HCT116 (cell line): ENCODE data around the gene PARP8. TPM values are rescaled to one million over a fixed set of nuclear protein-coding genes. Genes with fewer than 3 reads are reported as not detected.

Experiments
- ATAC-seq: fragments of 200-7000 bp; cut with Tn5 transposase; 2 replicates; pipeline ENCODE4 v1.9.1; 2020; ENCODE audit warnings: mild to moderate bottlenecking, moderate library complexity
- BruUV-seq: library from RNA; stranded (reverse); fragments of 400-500 nt; replicated peaks from 2 replicates; lab custom pipeline; 2021; lab: Mats Ljungman, UMichigan
- CTCF ChIA-PET: fragments of 300-600 bp; sonication (Branson Sonifier 250); formaldehyde crosslinking; loops from one replicate; lab custom pipeline; 2021; ENCODE audit warnings: antibody characterized with exemption; lab: Charles Lee
- POLR2A ChIA-PET: fragments of 300-600, 350-600 bp; sonication (Branson Sonifier 250); formaldehyde crosslinking; loops from one replicate; lab custom pipeline; 2021; ENCODE audit warnings: antibody characterized with exemption; lab: Charles Lee
- RAD21 ChIA-PET, 2 experiments: fragments of 300-600 bp; sonication (Branson Sonifier 250); formaldehyde crosslinking; loops; one replicate each; lab custom pipeline; 2023; ENCODE audit warnings: low total read pairs in 2 of 2; ENCODE audit not compliant: uncharacterized antibody in 2 of 2, unreplicated experiment in 2 of 2, low non-redundant PET in 1 of 2; lab: Charles Lee
- DNase-seq: peaks from one replicate; pipeline ENCODE4 v3.0.0-alpha.2; 2010; ENCODE audit warnings: low read depth, low spot score
- H2AFZ ChIP-seq: fragments of 200-600 bp; shearing (Covaris generic), sonication (generic); 2 replicates; pipeline ENCODE4 v1.6.1; 2017; ENCODE audit warnings: low read depth, mixed run types, mixed read lengths, antibody characterized with exemption, low read length; ENCODE audit not compliant: poor library complexity, severe bottlenecking
- H3K27ac ChIP-seq: 2 replicates; pipeline ENCODE4 v1.5.1; 2012; ENCODE audit warnings: low read depth, low read length
- H3K27me3 ChIP-seq: fragments of 200-600 bp; sonication (generic); 2 replicates; pipeline ENCODE4 v1.6.1; 2016; ENCODE audit warnings: mixed run types, low read length, mixed read lengths; ENCODE audit not compliant: insufficient read depth
- H3K36me3 ChIP-seq, 2 experiments: fragments of 200-500 bp in 1 of 2; fragments of 200-600 bp in 1 of 2; sonication (Bioruptor generic) in 1 of 2; sonication (generic) in 1 of 2; 2 replicates each; pipeline versions ENCODE4 v1.5.1 to v1.6.1; 2014 to 2016; ENCODE audit warnings: low read length in 2 of 2, inconsistent platforms in 1 of 2, mixed read lengths in 1 of 2, mixed run types in 1 of 2; ENCODE audit not compliant: insufficient read depth in 2 of 2, control insufficient read depth in 1 of 2
- H3K4me1 ChIP-seq, 2 experiments: fragments of 200-600 bp in 1 of 2; sonication (generic) in 1 of 2; 2 replicates each; pipeline versions ENCODE4 v1.5.1 to v1.6.1; 2012 to 2017; ENCODE audit warnings: low read length in 2 of 2, inconsistent platforms in 1 of 2, mild to moderate bottlenecking in 1 of 2, mixed read lengths in 1 of 2, mixed run types in 1 of 2, moderate library complexity in 1 of 2; ENCODE audit not compliant: insufficient read depth in 2 of 2, control insufficient read depth in 1 of 2
- H3K4me2 ChIP-seq: fragments of 200-600 bp; sonication (generic); 2 replicates; pipeline ENCODE4 v1.6.1; 2017; ENCODE audit warnings: mixed run types, low read length, mixed read lengths
- H3K4me3 ChIP-seq, 2 experiments: fragments of 200-600 bp in 1 of 2; sonication (generic) in 1 of 2; replicated peaks in 1 of 2; 2 replicates each; pipeline ENCODE4 v1.5.1; 2011 to 2016; ENCODE audit warnings: low read length in 2 of 2, control low read depth in 1 of 2, low read depth in 1 of 2, mild to moderate bottlenecking in 1 of 2, mixed read lengths in 1 of 2, mixed run types in 1 of 2
- H3K79me2 ChIP-seq: fragments of 200-600 bp; sonication (generic); 2 replicates; pipeline ENCODE4 v1.6.1; 2017; ENCODE audit warnings: mild to moderate bottlenecking, mixed run types, low read length, moderate library complexity, mixed read lengths; ENCODE audit not compliant: insufficient read depth
- H3K9ac ChIP-seq: fragments of 200-600 bp; sonication (generic); 2 replicates; pipeline ENCODE4 v1.6.1; 2016; ENCODE audit warnings: low read length, mixed read lengths
- H3K9me2 ChIP-seq: fragments of 200-600 bp; sonication (generic), shearing (Covaris generic); 2 replicates; pipeline ENCODE4 v1.6.1; 2017; ENCODE audit warnings: mixed run types, mild to moderate bottlenecking, moderate library complexity; ENCODE audit not compliant: insufficient read depth
- H3K9me3 ChIP-seq, 2 experiments: fragments of 200-500 bp in 1 of 2; fragments of 200-600 bp in 1 of 2; sonication (Bioruptor generic) in 1 of 2; sonication (generic) in 1 of 2; 2 replicates each; pipeline ENCODE4 v1.6.1; 2014 to 2017; ENCODE audit warnings: low read length in 2 of 2, mixed read lengths in 2 of 2, inconsistent platforms in 1 of 2, low read depth in 1 of 2, mild to moderate bottlenecking in 1 of 2, mixed run types in 1 of 2, moderate library complexity in 1 of 2; ENCODE audit not compliant: control insufficient read depth in 1 of 2, insufficient read depth in 1 of 2
- H4K20me1 ChIP-seq: fragments of 200-600 bp; sonication (generic), shearing (Covaris generic); 2 replicates; pipeline ENCODE4 v1.6.1; 2017; ENCODE audit warnings: mixed run types, mild to moderate bottlenecking, moderate library complexity; ENCODE audit not compliant: insufficient read depth
- CBX3 ChIP-seq: IDR thresholded peaks from 2 replicates; pipeline ENCODE4 v1.6.1; 2012; ENCODE audit warnings: low read depth
- ELF1 ChIP-seq: IDR thresholded peaks from 2 replicates; pipeline ENCODE4 v1.6.1; 2012; ENCODE audit warnings: low read depth, borderline replicate concordance
- FOSL1 ChIP-seq: IDR thresholded peaks from 2 replicates; pipeline ENCODE4 v1.6.1; 2012; ENCODE audit warnings: low read depth
- POLR2A ChIP-seq: IDR thresholded peaks from 2 replicates; pipeline ENCODE4 v1.7.0; 2011; ENCODE audit warnings: borderline replicate concordance; ENCODE audit not compliant: insufficient read depth, insufficient read length; ENCODE audit errors: extremely low read depth
- POLR2AphosphoS5 ChIP-seq: IDR thresholded peaks from 2 replicates; pipeline ENCODE4 v1.6.1; 2011; ENCODE audit warnings: mild to moderate bottlenecking, low read depth, low read length, moderate library complexity
- SIN3A ChIP-seq: IDR thresholded peaks from 2 replicates; pipeline ENCODE4 v1.6.1; 2012; ENCODE audit warnings: low read depth
- SP1 ChIP-seq: IDR thresholded peaks from 2 replicates; pipeline ENCODE4 v1.6.1; 2012; ENCODE audit warnings: low read depth
- TCF7L2 ChIP-seq: IDR thresholded peaks from 2 replicates; pipeline ENCODE4 v1.7.0; 2011; ENCODE audit warnings: borderline replicate concordance, inconsistent platforms; ENCODE audit not compliant: insufficient read depth, insufficient read length; ENCODE audit errors: extremely low read depth
- ZNF274 ChIP-seq: fragments of 200-500 bp; sonication (Bioruptor generic); IDR thresholded peaks from 2 replicates; pipeline ENCODE4 v1.6.1; 2014; ENCODE audit warnings: mild to moderate bottlenecking, low read depth, low read length, inconsistent platforms
- intact Hi-C: fragments of 100-400 bp; cut with micrococcal nuclease; formaldehyde crosslinking; loops from 2 replicates; pipeline ENCODE4 v1.10.0; 2022
- total RNA-seq: library from RNA; stranded (reverse); gene quantifications from one replicate; pipeline ENCODE4 v1.2.1, GENCODE V29; 2021; ENCODE audit not compliant: unreplicated experiment
- TF ChIP-seq, protein P1 (sequence below): IDR thresholded peaks from 2 replicates; pipeline ENCODE4 v1.6.1; 2012
- TF ChIP-seq, protein P2 (sequence below): IDR thresholded peaks from 2 replicates; pipeline ENCODE4 v1.6.1; 2012; ENCODE audit warnings: low read depth
- TF ChIP-seq, protein P3 (sequence below): IDR thresholded peaks from 2 replicates; pipeline ENCODE4 v1.6.1; 2012
- TF ChIP-seq, protein P4 (sequence below): IDR thresholded peaks from 2 replicates; pipeline ENCODE4 v1.6.1; 2011; ENCODE audit warnings: mild to moderate bottlenecking, low read length, moderate library complexity; ENCODE audit not compliant: insufficient replicate concordance; ENCODE audit errors: extremely low read depth

PARP8 gene
- total RNA-seq, 1 experiment from 2014 or later = 19.0 TPM

DNA sequence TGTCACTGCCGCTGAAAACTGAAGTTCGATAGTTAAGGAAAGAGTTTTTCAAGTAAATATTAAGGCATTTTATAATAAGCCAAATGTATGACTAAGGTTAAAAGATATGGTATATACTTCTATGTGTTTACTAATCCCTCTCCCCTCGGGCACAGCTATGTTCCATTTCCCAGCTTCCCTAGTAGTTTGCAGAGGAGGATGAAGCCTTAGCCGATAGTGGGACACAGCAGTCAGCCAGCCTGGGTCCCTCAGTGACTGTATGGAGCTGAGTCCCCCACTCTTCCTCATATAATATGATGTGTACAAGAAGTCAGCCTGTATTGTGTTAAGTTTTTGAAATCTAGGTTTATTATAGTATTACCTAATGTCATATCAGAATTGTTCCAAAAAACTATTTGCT, 55.8 kb downstream of the PARP8 start:
- ATAC-seq = no peak
- H3K4me1 ChIP-seq = 0 out of 4 replicates have a peak, but pooled peaks cover 0 to 2% of the 10 kb centered on the region in 2 experiments
- H3K4me2 ChIP-seq = no peak overlapping the region
- intact Hi-C loops = no loop called here
- no peak overlapping the region for H2AFZ ChIP-seq
- no peak overlapping the region for H3K4me3 ChIP-seq
- TF ChIP-seq POLR2A (no peak), CBX3 (no peak)
- TF ChIP-seq, protein P1, sequence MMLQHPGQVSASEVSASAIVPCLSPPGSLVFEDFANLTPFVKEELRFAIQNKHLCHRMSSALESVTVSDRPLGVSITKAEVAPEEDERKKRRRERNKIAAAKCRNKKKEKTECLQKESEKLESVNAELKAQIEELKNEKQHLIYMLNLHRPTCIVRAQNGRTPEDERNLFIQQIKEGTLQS = no peak
- no TSS peak for BruUV-seq
- RAD21 ChIA-PET = no interaction called here
- H3K9ac ChIP-seq = no peak overlapping the region
- POLR2A ChIA-PET = no interaction called here
- CTCF ChIA-PET = interaction anchor here (1.6 kb wide), 1 partner anchor 26 kb away, joined by 4 read pairs; no protein-coding TSS in a partner anchor
- DNase-seq = no peak
- H3K27me3 ChIP-seq = no peaks in the 10 kb centered on the region
- no peaks in the 10 kb centered on the region for H3K9me3 ChIP-seq
- H3K79me2 ChIP-seq = no peaks in the 10 kb centered on the region
- no peaks in the 10 kb centered on the region for H3K36me3 ChIP-seq
- H4K20me1 ChIP-seq = no peaks in the 10 kb centered on the region
- no peak overlapping the region for H3K27ac ChIP-seq
- no peaks in the 10 kb centered on the region for H3K9me2 ChIP-seq

DNA sequence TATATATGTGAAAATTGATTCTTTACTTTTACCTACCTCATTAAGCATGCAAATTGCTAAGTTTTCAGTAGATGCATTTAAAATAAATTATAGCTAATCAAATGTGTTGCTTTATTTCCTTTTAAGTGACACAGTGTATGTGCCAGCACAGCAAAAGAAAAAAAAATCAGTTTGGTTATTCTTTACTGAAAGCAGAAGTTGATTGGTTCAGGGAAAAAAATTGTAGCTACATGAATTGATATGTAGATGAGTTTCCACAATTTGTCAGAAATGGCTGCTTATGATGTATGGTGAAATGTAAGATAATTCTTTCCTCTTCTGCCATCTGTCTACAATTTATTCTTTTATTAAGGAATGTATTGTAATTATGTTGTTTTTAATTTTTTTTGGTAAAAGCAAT, 57.8 kb downstream of the PARP8 start:
- no peak for DNase-seq
- Histone ChIP-seq H3K27ac (no peak overlapping the region), H3K9me2 (no peaks in the 10 kb centered on the region), H3K27me3 (no peaks in the 10 kb centered on the region), H3K4me2 (no peak overlapping the region), H3K36me3 (no peaks in the 10 kb centered on the region), H3K79me2 (no peaks in the 10 kb centered on the region)
- BruUV-seq = no TSS peak
- RAD21 ChIA-PET = no interaction called here
- TF ChIP-seq, protein P2, sequence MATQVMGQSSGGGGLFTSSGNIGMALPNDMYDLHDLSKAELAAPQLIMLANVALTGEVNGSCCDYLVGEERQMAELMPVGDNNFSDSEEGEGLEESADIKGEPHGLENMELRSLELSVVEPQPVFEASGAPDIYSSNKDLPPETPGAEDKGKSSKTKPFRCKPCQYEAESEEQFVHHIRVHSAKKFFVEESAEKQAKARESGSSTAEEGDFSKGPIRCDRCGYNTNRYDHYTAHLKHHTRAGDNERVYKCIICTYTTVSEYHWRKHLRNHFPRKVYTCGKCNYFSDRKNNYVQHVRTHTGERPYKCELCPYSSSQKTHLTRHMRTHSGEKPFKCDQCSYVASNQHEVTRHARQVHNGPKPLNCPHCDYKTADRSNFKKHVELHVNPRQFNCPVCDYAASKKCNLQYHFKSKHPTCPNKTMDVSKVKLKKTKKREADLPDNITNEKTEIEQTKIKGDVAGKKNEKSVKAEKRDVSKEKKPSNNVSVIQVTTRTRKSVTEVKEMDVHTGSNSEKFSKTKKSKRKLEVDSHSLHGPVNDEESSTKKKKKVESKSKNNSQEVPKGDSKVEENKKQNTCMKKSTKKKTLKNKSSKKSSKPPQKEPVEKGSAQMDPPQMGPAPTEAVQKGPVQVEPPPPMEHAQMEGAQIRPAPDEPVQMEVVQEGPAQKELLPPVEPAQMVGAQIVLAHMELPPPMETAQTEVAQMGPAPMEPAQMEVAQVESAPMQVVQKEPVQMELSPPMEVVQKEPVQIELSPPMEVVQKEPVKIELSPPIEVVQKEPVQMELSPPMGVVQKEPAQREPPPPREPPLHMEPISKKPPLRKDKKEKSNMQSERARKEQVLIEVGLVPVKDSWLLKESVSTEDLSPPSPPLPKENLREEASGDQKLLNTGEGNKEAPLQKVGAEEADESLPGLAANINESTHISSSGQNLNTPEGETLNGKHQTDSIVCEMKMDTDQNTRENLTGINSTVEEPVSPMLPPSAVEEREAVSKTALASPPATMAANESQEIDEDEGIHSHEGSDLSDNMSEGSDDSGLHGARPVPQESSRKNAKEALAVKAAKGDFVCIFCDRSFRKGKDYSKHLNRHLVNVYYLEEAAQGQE = no peak
- TF ChIP-seq ZNF274 = no peak
- no peak for TF ChIP-seq SP1
- no peak for TF ChIP-seq SIN3A
- TF ChIP-seq, protein P3, sequence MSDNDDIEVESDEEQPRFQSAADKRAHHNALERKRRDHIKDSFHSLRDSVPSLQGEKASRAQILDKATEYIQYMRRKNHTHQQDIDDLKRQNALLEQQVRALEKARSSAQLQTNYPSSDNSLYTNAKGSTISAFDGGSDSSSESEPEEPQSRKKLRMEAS = no peak
- no peak for TF ChIP-seq FOSL1
- TF ChIP-seq TCF7L2 = no peak
- no peak for TF ChIP-seq ELF1
- TF ChIP-seq POLR2AphosphoS5 = no peak
- TF ChIP-seq, protein P4, sequence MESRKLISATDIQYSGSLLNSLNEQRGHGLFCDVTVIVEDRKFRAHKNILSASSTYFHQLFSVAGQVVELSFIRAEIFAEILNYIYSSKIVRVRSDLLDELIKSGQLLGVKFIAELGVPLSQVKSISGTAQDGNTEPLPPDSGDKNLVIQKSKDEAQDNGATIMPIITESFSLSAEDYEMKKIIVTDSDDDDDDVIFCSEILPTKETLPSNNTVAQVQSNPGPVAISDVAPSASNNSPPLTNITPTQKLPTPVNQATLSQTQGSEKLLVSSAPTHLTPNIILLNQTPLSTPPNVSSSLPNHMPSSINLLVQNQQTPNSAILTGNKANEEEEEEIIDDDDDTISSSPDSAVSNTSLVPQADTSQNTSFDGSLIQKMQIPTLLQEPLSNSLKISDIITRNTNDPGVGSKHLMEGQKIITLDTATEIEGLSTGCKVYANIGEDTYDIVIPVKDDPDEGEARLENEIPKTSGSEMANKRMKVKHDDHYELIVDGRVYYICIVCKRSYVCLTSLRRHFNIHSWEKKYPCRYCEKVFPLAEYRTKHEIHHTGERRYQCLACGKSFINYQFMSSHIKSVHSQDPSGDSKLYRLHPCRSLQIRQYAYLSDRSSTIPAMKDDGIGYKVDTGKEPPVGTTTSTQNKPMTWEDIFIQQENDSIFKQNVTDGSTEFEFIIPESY = no peak
- TF ChIP-seq, all 23 proteins: peak for 0
- Histone ChIP-seq H3K9ac (no peak overlapping the region), H3K9me3 (no peaks in the 10 kb centered on the region), H2AFZ (no peak overlapping the region), H3K4me1 (0 out of 4 replicates have a peak, but pooled peaks cover 0 to 3% of the 10 kb centered on the region in 2 experiments), H4K20me1 (no peaks in the 10 kb centered on the region), H3K4me3 (no peak overlapping the region)
- intact Hi-C loops = no loop called here
- ChIA-PET CTCF (no interaction called here), POLR2A (no interaction called here)
- ATAC-seq = no peak
